Stimulated activated CD8-positive, alpha-beta memory T cell treated with anti-CD3 and anti-CD28 coated beads, Interleukin-2, amount 100 ng/mL, for 1 hour (primary cell): ENCODE measurements around the gene TMEM242.
"Not testable (repeated sequence)": the region's sequence is repeated elsewhere in the genome, so short reads cannot be mapped to it uniquely, and the experiment has no call there.

ENCODE experiments used
- DNase-seq, 2 donors: peaks; one replicate each; pipeline ENCODE4 v3.0.0-alpha.2; 2020; ENCODE audit warnings: low read depth in 2 of 2

Gene TMEM242

DNA sequence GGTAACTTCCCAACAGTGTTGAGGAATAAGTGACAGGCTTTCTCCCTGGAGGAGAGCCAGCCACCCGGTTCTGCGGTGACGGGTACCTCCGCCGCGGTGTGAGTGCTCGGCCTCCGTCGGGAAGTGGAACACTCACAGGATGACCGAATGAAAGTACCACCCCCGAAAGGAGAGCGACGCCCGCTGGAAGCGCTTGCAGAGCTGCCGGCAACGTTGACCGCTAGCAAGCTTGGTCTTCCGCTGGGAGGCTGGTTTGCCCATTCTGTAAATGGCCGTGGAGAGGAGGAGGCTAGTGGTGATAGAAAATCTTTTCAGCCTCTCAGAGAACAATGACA is 614 bp upstream of the TMEM242 start:
- peak; percentile 7 to 10 for DNase-seq

DNA sequence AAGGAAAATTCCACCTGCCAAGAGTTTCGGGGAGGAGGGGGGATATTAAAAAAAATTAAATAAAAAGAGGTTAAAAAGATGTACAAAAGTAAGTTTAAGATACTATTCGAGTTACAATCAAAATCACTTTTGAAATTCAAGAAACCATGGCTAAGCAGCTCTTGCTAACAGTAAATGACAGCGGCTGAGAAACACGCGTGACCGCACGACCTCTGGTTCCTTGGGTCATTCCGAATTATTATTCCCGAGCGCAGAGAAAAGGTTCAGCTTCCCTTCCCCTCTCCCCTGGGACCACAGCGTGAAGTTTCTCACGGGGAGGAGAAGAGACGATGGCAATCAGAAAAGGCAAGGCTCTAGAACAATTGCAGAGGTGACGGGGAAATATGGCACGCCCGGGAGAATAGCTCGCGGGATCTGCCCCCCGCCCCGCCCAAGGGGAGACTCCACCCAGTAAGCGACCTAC is 496 bp downstream of the TMEM242 start:
- DNase-seq, result no peak

DNA sequence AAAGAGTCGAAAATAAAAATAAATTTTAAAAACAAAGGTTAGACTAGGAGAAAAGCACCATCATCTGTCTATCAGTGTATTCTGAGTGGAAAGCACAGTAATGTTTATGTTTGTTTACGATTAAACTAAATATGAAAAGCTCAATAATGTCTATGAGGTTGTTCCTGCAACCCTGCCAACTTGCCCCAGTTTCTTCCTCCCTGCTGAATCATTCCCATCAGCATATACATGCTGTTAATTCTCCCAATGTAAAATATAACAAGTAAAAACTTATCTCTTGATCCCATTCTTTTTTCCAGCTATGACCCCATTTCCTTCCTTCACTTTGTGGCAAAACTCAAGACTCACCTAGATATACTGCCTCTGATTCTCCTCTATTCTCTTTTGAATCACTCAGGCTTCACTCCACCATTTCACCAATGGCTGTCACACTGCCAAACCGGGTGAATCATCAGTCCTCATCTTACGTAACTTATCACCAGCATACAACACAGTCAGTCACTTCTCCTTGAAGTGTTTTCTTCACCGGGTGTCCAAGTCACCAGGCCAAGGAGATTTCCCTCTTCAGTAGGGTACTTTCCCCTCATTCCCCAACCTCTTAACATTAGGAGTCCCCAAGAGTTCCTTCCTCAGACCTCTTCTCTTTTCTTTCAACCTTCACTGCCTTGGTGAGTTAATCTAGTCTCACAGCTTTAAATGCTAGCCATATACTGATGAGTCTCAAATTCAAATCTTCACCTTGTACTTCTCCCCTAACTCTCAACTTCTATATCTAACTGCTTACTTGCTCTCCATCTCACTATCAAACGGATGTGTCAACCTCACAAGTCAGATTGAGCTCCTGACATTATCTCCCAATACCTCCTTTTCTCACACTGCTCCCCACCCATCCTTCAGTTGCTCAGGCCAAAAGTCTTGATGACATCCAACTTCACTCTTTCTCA is 6.2 kb downstream of the TMEM242 start:
- no peak for DNase-seq

DNA sequence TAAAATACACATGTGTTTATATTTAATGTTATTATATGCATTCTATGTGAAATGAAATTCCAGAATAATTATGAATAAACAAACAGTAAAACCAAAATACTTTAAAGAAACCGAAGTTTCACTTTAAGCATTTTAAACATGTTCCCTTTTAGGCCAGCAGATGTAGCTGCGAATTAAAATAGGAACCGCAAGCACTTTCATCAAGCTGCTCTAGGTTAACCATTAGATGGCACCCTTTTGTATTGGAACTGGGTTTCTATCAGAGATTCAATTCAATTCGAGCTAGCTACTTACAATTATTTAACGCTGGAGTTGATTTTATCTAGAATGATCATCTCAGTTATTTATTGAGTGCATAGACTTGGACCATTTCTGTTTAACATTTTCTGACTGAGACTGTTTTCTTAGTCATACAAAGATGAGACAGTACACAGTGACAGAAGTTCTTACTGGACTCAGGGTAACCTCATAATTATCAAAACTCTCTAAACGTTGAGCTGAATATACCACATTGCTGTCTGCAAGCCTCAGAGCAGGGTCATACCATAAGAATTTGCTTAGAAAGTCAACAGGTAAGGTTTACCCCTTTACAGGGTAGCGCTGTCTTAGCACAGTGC is 8.5 kb downstream of the TMEM242 start:
- DNase-seq, result no peak

DNA sequence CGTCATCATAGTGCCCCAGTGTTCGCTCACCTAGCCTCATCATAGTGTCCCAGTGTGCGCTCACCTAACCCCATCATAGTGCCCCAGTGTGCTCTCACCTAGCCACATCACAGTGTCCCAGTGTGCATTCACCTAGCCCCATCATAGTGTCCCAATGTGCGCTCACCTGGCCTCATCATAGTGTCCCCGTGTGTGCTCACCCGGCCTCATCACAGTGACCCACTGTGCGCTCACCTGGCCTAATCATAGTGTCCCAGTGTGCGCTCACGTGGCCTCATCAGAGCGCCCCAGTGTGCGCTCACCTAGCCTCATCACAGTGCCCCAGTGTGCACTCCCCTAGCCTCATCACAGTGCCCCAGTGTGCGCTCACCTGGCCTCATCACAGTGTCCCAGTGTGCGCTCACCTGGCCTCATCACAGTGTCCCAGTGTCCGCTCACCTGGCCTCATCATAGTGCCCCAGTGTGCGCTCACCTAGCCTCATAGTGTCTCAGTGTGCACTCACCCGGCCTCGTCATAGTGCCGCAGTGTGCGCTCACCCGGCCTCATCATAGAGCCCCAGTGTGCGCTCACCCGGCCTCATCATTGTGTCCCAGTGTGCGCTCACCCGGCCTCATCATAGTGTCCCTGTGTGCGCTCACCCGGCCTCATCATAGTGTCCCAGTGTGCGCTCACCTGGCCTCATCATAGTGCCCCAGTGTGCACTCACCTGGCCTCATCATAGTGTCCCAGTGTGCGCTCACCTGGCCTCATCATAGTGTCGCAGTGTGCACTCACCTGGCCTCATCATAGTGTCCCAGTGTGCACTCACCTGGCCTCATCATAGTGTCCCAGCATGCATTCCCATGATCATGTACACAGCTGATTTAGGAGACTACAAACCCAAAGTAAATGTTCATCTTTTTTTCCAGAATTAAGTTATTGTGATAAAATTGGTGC is 9.5 kb downstream of the TMEM242 start:
- no peak for DNase-seq

DNA sequence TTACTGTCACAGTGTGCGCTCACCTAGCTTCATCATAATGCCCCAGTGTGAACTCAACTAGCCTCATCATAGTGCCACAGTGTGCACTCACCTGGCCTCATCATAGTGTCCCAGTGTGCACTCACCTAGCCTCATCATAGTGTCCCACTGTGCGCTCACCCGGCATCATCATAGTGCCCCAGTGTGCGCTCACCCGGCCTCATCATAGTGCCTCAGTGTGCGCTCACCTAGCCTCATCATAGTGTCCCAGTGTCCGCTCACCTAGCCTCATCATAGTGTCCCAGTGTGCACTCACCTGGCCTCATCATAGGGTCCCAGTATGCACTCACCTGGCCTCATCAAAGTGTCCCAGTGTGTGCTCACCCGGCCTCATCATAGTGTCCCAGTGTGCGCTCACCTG is 10.6 kb downstream of the TMEM242 start:
- no peak for DNase-seq

DNA sequence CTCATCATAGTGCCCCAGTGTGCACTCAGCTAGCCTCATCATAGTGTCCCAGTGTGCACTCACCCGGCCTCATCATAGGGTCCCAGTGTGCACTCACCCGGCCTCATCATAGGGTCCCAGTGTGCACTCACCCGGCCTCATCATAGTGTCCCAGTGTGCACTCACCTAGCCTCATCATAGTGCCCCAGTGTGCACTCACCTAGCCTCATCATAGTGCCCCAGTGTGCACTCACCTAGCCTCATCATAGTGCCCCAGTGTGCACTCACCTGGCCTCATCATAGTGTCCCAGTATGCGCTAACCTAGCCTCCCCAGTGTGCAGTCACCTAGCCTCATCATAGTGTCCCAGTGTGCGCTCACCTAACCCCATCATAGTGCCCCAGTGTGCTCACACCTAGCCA is 12.6 kb downstream of the TMEM242 start:
- DNase-seq, result not testable (repeated sequence)

DNA sequence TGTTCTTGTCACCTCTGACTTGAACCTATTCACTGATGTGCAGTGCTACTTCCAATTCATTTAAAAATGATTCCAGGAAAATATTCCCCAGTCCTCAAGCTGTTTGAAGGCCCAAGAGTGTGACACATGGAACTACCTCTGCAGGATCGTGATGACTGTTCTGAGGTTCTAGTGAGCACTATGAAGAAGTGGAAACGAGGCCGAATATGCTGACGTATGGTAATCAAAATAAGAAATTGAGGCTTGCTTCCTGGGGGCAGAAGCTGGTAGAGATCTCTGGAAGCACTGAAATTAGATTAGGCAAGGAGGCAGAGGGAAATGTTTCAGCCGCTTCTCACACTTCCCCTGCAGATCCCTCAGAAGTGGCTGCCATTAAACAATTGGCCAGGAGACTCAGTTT is 15.7 kb downstream of the TMEM242 start:
- no peak for DNase-seq

DNA sequence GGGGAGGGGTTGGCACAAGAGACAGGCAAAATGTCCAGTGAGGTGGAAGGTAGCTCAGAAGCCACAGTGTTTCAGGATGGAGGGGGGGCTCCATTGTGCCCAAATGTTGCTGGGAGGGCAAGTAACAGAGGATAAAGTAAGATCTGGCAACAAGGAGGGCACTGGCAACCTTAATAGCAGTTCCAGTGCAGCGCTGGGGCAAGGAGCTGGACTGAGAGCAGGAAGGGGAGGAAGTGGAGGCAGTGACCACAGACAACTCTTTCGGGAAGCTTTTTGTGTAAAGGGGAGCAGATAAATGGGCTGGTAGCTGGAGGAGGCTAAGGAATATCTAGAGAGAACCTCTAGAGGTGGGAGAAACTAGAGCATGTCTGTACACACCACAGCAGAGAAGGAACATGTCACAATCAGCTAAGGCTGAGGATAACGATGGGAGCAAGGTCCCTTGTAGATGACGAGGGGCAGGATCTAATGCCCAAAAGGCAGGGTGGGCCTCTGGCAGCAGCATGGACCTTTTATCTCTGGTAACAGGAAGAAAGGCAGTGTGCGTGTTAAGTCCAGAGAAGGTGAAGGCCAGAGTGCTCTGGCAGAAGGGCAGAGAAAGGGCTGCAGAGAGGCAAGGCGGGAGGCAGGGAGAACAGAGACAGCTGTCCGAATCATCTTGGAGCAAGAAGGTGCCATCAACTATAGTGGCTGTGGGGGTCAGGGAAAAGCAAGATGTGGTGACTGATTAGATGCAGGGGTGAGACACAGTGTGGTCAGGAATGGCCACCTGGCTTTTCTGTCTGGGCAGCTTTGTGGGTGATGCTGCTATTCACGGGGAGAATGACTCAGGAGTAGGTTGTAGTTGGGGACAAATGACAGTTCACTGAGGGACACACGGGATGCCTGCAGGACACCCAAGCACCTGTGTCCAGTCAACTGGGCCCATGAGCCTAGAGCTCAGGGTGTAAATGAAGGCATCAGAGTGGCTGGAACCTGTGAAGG is 17.4 kb downstream of the TMEM242 start:
- no peak for DNase-seq

DNA sequence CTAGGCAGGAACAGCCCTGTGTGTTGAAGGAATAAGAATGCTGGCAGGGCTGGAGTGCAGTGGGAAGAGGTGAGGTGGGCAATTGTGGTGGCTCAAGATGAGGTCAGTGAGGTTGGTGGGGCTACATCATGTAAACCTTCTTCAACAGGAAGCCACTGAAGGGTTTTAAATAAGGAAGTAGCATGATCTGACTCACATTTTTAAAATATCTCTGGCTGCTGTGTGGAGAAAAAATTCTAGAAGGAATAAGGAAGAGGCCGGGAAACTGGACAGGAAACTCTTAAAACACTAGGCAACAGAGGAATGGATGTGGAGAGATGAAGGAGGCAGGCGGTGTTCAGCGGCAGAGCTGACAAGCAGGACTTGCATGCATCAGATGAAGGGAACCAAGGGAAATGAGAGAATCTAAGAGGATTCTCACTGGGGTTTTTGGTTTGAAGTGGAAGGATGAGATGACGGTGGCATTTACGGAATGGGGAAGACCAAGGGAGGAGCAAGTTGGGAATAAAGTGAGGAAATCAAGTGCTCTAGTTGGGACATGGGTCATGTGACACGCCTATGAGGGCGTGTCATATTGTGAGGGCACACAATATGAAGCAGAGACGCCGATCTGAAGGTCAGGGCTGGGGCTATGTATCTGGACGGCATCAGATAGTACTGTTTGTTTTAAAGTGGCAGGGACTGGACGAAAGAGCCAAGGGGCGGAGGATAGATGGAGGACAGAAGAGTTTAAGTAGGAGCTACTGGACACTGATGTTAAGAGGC is 18.2 kb downstream of the TMEM242 start:
- DNase-seq, result no peak

DNA sequence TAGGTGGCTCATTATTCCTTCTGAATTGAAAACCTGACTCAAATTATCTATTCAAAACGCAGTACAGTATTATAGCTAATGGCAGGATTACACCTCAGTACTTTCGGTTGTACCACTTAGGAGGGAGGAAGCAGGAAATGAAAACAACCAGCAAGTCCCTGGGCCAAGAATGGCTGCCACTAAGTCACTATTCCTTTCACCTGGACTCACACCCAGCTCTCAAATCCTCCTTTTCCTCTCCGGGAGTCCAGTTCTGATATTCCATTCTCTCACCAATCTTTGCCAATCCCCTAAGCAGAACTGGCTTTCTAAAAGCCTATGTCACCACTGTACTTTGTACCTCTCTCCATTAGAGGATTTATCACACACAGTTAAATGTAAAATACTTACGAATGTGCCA is 20.6 kb downstream of the TMEM242 start:
- DNase-seq, result no peak

DNA sequence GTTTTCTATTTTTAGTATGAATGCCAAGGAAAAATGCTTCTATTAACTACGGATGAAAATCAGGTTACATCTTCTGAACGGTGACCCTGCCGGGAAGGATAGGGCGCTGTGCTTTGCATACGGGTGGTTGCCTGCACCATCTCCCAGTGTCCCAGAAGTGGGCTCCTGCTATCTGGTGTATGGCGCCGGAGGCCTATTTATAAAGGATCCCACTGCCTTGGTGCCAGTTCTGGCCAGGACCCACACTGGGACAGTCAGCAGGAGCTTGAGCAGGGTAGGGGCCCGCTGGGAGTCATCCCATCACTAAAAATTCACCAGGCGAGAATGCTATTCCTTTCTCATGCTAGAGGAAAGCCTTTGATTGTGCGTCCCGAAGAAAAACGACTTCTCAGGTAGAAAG is 22.9 kb downstream of the TMEM242 start:
- no peak for DNase-seq

DNA sequence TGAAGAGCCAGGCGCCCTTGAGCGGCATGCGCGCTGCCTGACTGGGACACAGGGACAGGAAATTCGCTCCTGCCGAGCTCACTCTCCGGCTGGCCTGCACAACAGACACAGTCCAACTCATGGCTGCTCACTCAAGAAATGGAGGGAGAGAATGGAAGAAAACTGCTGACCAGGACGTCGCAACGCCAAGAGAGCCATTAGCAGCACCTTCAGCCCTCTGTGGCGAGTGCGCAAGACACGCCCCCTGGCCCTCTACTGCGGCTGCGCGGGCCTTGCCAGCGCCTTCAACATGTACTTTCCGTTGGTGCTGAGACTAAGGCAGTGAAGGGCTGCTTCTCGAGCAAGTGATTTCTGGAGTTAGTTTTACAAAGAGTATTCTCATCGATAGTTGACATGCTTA is 23.3 kb downstream of the TMEM242 start:
- no peak for DNase-seq

DNA sequence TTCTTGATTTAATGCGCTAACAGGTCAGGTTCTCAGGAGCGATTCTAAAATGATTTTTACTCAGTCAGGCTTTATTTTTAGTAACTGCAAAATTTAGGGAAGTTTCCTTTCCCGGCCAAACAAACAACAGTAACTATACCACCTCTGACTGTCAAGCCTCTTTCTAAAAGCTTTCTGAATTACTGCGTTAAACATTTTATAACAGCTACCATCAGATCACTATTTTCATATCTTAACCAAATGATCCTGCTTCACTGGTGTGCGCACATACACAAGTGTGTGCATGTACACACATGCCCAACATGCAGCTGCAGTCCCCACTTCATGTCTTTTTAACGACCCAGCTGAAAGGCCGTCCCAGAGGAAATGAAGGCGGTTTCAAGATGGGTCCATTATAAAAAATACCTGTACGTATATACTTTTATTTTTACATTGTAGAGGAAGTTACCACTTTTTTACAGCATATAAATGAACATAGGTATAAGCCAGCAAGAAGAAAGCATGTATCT is 25.0 kb downstream of the TMEM242 start:
- DNase-seq, result no peak

DNA sequence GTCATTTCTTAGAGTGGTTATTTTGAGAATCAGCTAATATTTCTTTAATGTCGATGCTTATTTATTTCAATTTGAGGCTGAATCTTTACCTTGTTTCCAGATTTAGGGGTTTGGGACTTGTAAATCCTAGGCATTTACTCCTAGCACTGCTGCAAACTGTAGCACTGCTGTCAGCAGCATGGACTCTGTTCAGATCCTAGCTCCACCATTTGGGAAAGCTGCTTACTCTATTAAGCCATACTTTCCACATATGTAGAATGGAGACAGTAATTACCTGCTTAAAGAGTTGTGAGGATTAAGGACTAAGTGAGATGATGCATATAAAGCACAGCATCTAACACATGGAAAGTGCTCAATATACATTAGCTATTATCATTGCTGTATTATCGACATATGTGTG is 28.7 kb downstream of the TMEM242 start:
- DNase-seq, result no peak

DNA sequence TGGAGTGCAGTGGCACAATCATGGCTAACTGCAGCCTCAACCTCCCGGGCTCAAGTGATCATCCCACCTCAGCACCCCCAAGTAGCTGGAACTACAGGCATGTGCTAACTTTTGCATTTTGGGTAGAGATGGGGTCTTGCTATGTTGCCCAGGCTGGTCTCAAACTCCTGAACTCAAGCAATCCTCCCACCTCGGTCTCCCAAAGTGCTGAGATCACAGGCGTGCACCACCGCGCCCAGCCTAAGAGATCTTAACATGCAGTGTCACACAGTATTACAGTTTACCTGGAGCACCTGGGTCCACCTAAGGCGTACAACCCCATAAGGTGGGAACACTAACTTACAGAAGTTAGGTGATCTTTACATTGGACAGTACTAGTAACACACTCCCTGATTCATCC is 29.5 kb downstream of the TMEM242 start:
- DNase-seq, result no peak

DNA sequence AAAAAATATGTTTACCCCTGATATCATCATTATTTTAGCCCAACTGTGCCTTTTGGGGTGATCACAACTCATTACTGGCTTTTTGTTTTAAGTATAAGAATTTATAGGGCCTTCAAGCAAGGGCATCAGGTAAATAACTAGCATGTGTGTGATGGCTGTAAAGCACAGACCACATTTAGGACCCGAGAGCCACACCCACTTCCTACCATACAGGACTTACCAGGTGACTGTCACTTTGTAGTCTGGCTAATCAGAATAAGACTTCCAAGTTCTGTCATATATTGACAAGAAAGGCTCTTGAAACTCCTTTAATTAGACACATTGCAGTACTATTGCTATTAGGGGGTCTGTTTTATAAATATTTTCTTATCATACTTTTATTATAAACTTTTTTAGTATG is 31.1 kb downstream of the TMEM242 start:
- no peak for DNase-seq

DNA sequence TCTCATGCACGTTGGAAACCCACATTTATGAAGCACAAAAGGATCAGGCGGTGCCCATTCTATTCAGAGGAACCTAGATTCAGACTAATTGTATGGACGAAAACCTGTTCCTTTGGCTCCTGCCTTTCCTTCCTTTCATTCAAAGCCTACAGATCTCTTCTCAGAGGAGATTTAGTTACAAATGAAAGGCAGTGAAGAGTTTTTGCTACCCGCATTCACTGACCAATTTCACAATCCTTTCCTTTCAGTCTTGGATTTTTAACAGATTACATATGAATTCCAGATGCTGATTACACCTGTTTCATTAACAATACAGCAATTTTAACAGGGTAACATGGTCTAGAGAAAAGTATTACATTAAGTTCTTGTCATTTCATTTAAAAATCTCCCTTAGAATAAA is 32.0 kb downstream of the TMEM242 start:
- no peak for DNase-seq

DNA sequence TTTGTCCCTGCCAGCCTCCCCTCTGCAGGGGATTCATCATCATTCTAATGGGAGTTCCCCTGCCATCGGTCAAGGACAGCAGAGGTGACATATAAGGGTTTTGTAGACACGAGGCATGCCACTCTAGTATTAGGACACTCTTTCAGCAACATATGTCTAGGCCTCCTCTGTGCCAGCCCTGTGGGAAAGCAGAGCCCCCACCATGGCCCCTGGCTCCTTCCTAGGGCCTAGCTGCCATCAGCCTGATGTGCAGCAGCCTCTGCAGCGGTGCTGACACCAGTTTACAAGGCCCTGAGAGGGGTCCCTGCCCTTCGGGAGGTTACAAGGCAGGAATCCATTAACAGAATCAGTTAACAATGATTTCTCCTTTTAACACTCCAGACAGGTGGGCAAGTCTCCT is 32.5 kb downstream of the TMEM242 start:
- DNase-seq, result no peak

DNA sequence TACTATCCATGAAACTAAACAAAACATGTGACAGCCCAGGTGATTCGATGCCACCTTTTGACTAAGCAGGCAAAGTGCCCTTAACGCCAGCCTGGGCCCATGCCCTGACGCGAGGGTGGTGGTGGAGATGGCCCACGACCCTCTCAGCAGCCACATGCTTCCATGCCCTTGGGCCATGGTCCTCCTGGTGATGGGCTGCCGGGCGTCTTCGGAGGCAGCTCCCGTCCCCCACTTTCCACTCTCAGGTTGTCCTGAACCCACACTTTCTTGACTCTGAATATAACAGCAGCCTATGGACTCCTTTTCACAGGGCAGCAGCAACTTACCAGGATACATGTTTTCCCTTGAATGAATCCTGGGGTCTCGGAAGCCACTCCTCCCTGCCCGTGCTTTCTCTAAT is 33.6 kb downstream of the TMEM242 start:
- no peak for DNase-seq
